ENCODE measurements around the gene SCNN1A. TPM values are rescaled to one million over a fixed set of nuclear protein-coding genes. Genes with fewer than 3 reads are reported as not detected.

SCNN1A gene
- total and polyA plus RNA-seq, 4 experiments from 2014 or later = 0.24 to 1.3 (median 0.60) TPM

GRCh38 chr12:6332459-6332858 is 42.9 kb downstream of the SCNN1A start:
- Mint-ChIP-seq H3K9me3 (no peaks in the 10 kb centered on the region), H3K4me3 (peak overlapping the region in 3 of 8 donors; percentile 56 to 78 (median 75)), H3K36me3 (peaks cover 45 to 66% of the 10 kb centered on the region in 2 donors), H3K4me1 (peaks cover 7 to 38% (median 33%) of the 10 kb centered on the region in 4 donors), H3K27ac (peak overlapping the region in 5 of 7 donors; percentile 85 to 92 (median 89)), H3K27me3 (no peaks in the 10 kb centered on the region)
- intact Hi-C loops (cut with micrococcal nuclease) = no loop called here
- peaks cover 72% of the 10 kb centered on the region for H3K36me3 ChIP-seq (ENCODE audit: insufficient read depth, low read length)
- CTCF ChIA-PET (ENCODE audit: partially characterized antibody) = interaction anchor here (0.8 to 9.5 kb wide), 9 partner anchors 10 to 207 kb away, joined by 3 to 268 read pairs (median 3); no protein-coding TSS in a partner anchor
- H3K9me3 ChIP-seq (ENCODE audit: control insufficient read depth in 1 of 2, low read length in 2 of 2) = no peaks in the 10 kb centered on the region
- peaks cover 56% of the 10 kb centered on the region for H3K4me1 ChIP-seq (ENCODE audit: insufficient read depth, low read length)
- peak overlapping the region; percentile 10 for H3K27ac ChIP-seq (ENCODE audit: low read depth, low read length)
- DNase-seq = no peak
- H3K27me3 ChIP-seq (ENCODE audit: insufficient read depth, low read length) = no peaks in the 10 kb centered on the region
- no peak overlapping the region for H3K4me3 ChIP-seq (ENCODE audit: low read length in 2 of 2)
- POLR2A ChIA-PET (ENCODE audit: partially characterized antibody) = interaction anchor here (0.7 to 5.7 kb wide), 5 partner anchors 8 to 203 kb away, joined by 3 to 80 read pairs (median 3); partner anchors contain the start of gene VAMP1

GRCh38 chr12:6330999-6331714 is 44.2 kb downstream of the SCNN1A start:
- Mint-ChIP-seq H3K36me3 (peaks cover 45 to 77% of the 10 kb centered on the region in 2 donors), H3K27ac (peak overlapping the region; percentile 56 to 85 (median 78)), H3K9me3 (no peaks in the 10 kb centered on the region), H3K4me3 (peak overlapping the region in 1 of 8 donors; percentile 35), H3K4me1 (peaks cover 15 to 38% (median 29%) of the 10 kb centered on the region in 4 donors), H3K27me3 (no peaks in the 10 kb centered on the region)
- DNase-seq = no peak
- intact Hi-C loops (cut with micrococcal nuclease) = no loop called here
- ChIA-PET POLR2A (ENCODE audit: partially characterized antibody) (interaction anchor here (0.6 to 1.3 kb wide), 2 partner anchors 8 to 131 kb away, joined by 3 read pairs; no protein-coding TSS in a partner anchor), CTCF (ENCODE audit: partially characterized antibody) (interaction anchor here (0.7 to 9.5 kb wide), 4 partner anchors 8 to 206 kb away, joined by 3 to 268 read pairs (median 6); no protein-coding TSS in a partner anchor)
- H3K9me3 ChIP-seq (ENCODE audit: control insufficient read depth in 1 of 2, low read length in 2 of 2) = no peaks in the 10 kb centered on the region
- no peak overlapping the region for H3K27ac ChIP-seq (ENCODE audit: low read depth, low read length)
- H3K4me3 ChIP-seq (ENCODE audit: low read length in 2 of 2) = no peak overlapping the region
- H3K36me3 ChIP-seq (ENCODE audit: insufficient read depth, low read length) = peaks cover 72% of the 10 kb centered on the region
- peaks cover 43% of the 10 kb centered on the region for H3K4me1 ChIP-seq (ENCODE audit: insufficient read depth, low read length)
- no peaks in the 10 kb centered on the region for H3K27me3 ChIP-seq (ENCODE audit: insufficient read depth, low read length)

- CTCF ChIA-PET (ENCODE audit: partially characterized antibody) = interaction anchor here (0.6 to 9.5 kb wide), 4 partner anchors 37 to 207 kb away, joined by 3 to 268 read pairs (median 6); no protein-coding TSS in a partner anchor
- intact Hi-C loops (cut with micrococcal nuclease) = no loop called here
- H3K27me3 ChIP-seq (ENCODE audit: insufficient read depth, low read length) = no peaks in the 10 kb centered on the region
- Mint-ChIP-seq H3K27me3 (no peaks in the 10 kb centered on the region), H3K4me1 (peaks cover 21 to 34% (median 25%) of the 10 kb centered on the region in 4 donors), H3K36me3 (peaks cover 43 to 70% of the 10 kb centered on the region in 2 donors), H3K27ac (peak overlapping the region in 3 of 7 donors; percentile 27 to 80 (median 32)), H3K9me3 (no peaks in the 10 kb centered on the region), H3K4me3 (peak overlapping the region in 1 of 8 donors; percentile 10)
- no peak for DNase-seq
- H3K4me1 ChIP-seq (ENCODE audit: insufficient read depth, low read length) = peaks cover 36% of the 10 kb centered on the region
- H3K9me3 ChIP-seq (ENCODE audit: control insufficient read depth in 1 of 2, low read length in 2 of 2) = no peaks in the 10 kb centered on the region
- POLR2A ChIA-PET (ENCODE audit: partially characterized antibody) = interaction anchor here (1.0 to 1.3 kb wide), 2 partner anchors 9 to 14 kb away, joined by 3 to 4 read pairs; no protein-coding TSS in a partner anchor
- no peak overlapping the region for H3K4me3 ChIP-seq (ENCODE audit: low read length in 2 of 2)
- peaks cover 72% of the 10 kb centered on the region for H3K36me3 ChIP-seq (ENCODE audit: insufficient read depth, low read length)
- H3K27ac ChIP-seq (ENCODE audit: low read depth, low read length) = no peak overlapping the region
Observed at GRCh38 chr12:6330192-6330591, 45.2 kb downstream of the SCNN1A start.

GRCh38 chr12:6329703-6330064 is 45.7 kb downstream of the SCNN1A start:
- Mint-ChIP-seq H3K27me3 (no peaks in the 10 kb centered on the region), H3K9me3 (no peaks in the 10 kb centered on the region), H3K36me3 (peaks cover 43 to 65% of the 10 kb centered on the region in 2 donors), H3K4me3 (no peak overlapping the region), H3K27ac (peak overlapping the region in 2 of 7 donors; percentile 27 to 80), H3K4me1 (peaks cover 20 to 34% (median 28%) of the 10 kb centered on the region in 4 donors)
- no peak for DNase-seq
- Histone ChIP-seq H3K4me1 (ENCODE audit: insufficient read depth, low read length) (peaks cover 36% of the 10 kb centered on the region), H3K27me3 (ENCODE audit: insufficient read depth, low read length) (no peaks in the 10 kb centered on the region), H3K36me3 (ENCODE audit: insufficient read depth, low read length) (peaks cover 68% of the 10 kb centered on the region), H3K27ac (ENCODE audit: low read depth, low read length) (no peak overlapping the region), H3K4me3 (ENCODE audit: low read length in 2 of 2) (no peak overlapping the region), H3K9me3 (ENCODE audit: control insufficient read depth in 1 of 2, low read length in 2 of 2) (no peaks in the 10 kb centered on the region)
- CTCF ChIA-PET (ENCODE audit: partially characterized antibody) = interaction anchor here (0.6 to 9.5 kb wide), 5 partner anchors 15 to 208 kb away, joined by 3 to 268 read pairs (median 5); no protein-coding TSS in a partner anchor
- intact Hi-C loops (cut with micrococcal nuclease) = no loop called here
- POLR2A ChIA-PET (ENCODE audit: partially characterized antibody) = interaction anchor here (1.0 to 1.3 kb wide), 2 partner anchors 9 to 15 kb away, joined by 3 to 4 read pairs; no protein-coding TSS in a partner anchor

GRCh38 chr12:6328945-6329702 is 46.2 kb downstream of the SCNN1A start:
- peak overlapping the region in 2 of 7 donors; percentile 65 to 70 for H3K27ac Mint-ChIP-seq
- no peak overlapping the region for H3K27ac ChIP-seq (ENCODE audit: low read depth, low read length)
- ChIA-PET CTCF (ENCODE audit: partially characterized antibody) (interaction anchor here (1.6 to 9.5 kb wide), 2 partner anchors 15 to 38 kb away, joined by 3 to 268 read pairs; no protein-coding TSS in a partner anchor), POLR2A (ENCODE audit: partially characterized antibody) (interaction anchor here (0.8 to 1.1 kb wide), 4 partner anchors 10 to 122 kb away, joined by 3 to 5 read pairs (median 4); no protein-coding TSS in a partner anchor)
- peaks cover 21 to 34% (median 32%) of the 10 kb centered on the region in 4 donors for H3K4me1 Mint-ChIP-seq
- H3K4me1 ChIP-seq (ENCODE audit: insufficient read depth, low read length) = peaks cover 34% of the 10 kb centered on the region
- H3K4me3 Mint-ChIP-seq = no peak overlapping the region
- intact Hi-C loops (cut with micrococcal nuclease) = no loop called here
- no peaks in the 10 kb centered on the region for H3K27me3 ChIP-seq (ENCODE audit: insufficient read depth, low read length)
- no peaks in the 10 kb centered on the region for H3K9me3 ChIP-seq (ENCODE audit: control insufficient read depth in 1 of 2, low read length in 2 of 2)
- H3K36me3 Mint-ChIP-seq = peaks cover 41 to 63% of the 10 kb centered on the region in 2 donors
- H3K4me3 ChIP-seq (ENCODE audit: low read length in 2 of 2) = no peak overlapping the region
- no peaks in the 10 kb centered on the region for H3K27me3 Mint-ChIP-seq
- DNase-seq = no peak
- H3K36me3 ChIP-seq (ENCODE audit: insufficient read depth, low read length) = peaks cover 63% of the 10 kb centered on the region
- H3K9me3 Mint-ChIP-seq = no peaks in the 10 kb centered on the region

- Histone ChIP-seq H3K4me1 (ENCODE audit: insufficient read depth, low read length) (peaks cover 32% of the 10 kb centered on the region), H3K36me3 (ENCODE audit: insufficient read depth, low read length) (peaks cover 54% of the 10 kb centered on the region), H3K27ac (ENCODE audit: low read depth, low read length) (no peak overlapping the region), H3K9me3 (ENCODE audit: control insufficient read depth in 1 of 2, low read length in 2 of 2) (no peaks in the 10 kb centered on the region), H3K27me3 (ENCODE audit: insufficient read depth, low read length) (no peaks in the 10 kb centered on the region), H3K4me3 (ENCODE audit: low read length in 2 of 2) (no peak overlapping the region)
- Mint-ChIP-seq H3K4me3 (no peak overlapping the region), H3K9me3 (no peaks in the 10 kb centered on the region), H3K36me3 (peaks cover 32 to 55% of the 10 kb centered on the region in 2 donors), H3K4me1 (peaks cover 21 to 41% (median 31%) of the 10 kb centered on the region in 4 donors), H3K27me3 (no peaks in the 10 kb centered on the region), H3K27ac (peak overlapping the region in 4 of 7 donors; percentile 35 to 70 (median 54))
- no peak for DNase-seq
- intact Hi-C loops (cut with micrococcal nuclease) = no loop called here
- CTCF ChIA-PET (ENCODE audit: partially characterized antibody) = interaction anchor here (0.5 to 9.5 kb wide), 4 partner anchors 16 to 81 kb away, joined by 3 to 268 read pairs (median 8); no protein-coding TSS in a partner anchor
- POLR2A ChIA-PET (ENCODE audit: partially characterized antibody) = interaction anchor here (0.8 to 1.1 kb wide), 3 partner anchors 11 to 123 kb away, joined by 3 to 5 read pairs (median 3); no protein-coding TSS in a partner anchor
Observed at GRCh38 chr12:6328045-6328779, 47.2 kb downstream of the SCNN1A start.
